Measurements from ENCODE around the gene ATIC.
A peak's percentile ranks its signal among the peaks of the same experiment; 100 is the strongest.

The ATIC gene

GRCh38 chr2:215378045-215378444 lies 66.2 kb downstream of the ATIC start:
- no peak for DNase-seq

GRCh38 chr2:215379039-215379438 lies 67.2 kb downstream of the ATIC start:
- no peak for DNase-seq

DNA sequence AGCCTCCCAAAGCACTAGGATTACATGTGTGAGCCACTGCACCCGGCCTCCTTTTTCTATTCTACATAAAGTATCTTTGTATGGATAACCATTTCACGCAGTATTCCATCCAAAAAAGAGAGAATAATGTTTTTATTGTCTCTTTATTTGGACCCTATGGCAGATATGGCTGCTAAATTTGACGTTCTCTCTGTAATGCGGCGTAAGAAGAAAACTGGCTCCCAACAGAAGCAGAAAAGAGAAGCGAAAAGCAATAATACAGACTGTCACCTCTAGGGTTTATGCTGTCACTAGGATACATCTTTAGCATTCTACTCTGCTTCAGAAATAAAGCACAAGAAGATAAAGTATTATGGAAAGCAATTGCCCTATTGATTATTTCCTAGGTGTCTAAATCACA lies 68.1 kb downstream of the ATIC start:
- no peak for DNase-seq

DNA sequence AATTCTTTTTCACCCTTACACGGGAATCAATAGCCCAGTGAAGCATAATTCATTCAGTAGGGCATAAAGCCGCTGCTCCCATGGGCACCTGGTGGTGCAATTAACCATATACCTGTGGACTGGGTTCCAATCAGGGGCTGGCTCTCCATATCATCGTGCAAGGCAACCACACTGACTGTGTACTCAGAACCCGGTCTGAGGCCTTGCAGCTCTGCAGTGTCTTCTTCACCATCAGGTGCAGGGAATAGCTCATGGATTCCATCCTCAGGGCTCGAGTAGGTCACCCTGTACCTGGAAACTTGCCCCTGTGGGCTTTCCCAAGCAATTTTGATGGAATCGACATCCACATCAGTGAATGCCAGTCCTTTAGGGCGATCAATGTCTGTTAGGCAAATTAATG lies 68.8 kb downstream of the ATIC start:
- no peak for DNase-seq

DNA sequence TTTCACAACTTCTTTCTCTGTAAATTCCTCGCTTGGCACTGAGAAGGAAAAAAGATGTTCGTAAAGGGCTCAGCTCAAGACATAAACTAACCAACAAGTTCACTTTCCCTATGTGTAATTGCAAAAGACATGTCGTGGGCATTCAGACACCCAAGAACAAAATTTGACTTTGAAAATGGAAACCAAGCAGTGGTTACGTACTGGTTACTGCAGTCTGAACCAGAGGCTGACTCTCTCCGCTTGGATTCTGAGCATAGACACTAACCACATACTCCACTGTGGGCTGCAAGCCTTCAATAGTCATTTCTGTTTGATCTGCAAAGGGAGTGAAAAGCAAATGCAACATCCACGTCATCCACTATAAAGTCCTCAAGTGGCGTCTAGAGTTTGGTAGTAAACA lies 70.2 kb downstream of the ATIC start:
- no peak for DNase-seq

- DNase-seq: no peak
Measured at GRCh38 chr2:215382480-215382879, 70.6 kb downstream of the ATIC start.

- DNase-seq: no peak
Measured at GRCh38 chr2:215383652-215384279, 71.9 kb downstream of the ATIC start.

DNA sequence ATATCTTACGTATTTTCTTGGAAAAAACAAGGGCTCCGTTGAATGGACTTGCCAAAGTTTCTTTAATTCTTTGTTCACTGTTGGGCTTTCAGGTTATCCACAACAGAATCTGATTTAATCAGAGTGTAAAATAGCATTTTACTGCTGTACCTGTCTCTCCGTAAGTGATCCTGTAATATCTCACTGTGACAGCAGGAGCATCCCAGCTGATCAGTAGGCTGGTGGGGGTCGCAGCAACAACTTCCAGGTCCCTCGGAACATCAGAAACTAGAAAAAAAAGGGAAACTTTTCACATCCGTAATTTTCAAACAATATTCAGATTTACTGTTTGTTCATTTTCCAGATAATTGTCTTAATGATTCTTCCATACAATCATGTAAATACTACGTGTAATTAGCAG lies 72.9 kb downstream of the ATIC start:
- no peak for DNase-seq

- DNase-seq: no peak
Measured at GRCh38 chr2:215386566-215386965, 74.7 kb downstream of the ATIC start.

DNA sequence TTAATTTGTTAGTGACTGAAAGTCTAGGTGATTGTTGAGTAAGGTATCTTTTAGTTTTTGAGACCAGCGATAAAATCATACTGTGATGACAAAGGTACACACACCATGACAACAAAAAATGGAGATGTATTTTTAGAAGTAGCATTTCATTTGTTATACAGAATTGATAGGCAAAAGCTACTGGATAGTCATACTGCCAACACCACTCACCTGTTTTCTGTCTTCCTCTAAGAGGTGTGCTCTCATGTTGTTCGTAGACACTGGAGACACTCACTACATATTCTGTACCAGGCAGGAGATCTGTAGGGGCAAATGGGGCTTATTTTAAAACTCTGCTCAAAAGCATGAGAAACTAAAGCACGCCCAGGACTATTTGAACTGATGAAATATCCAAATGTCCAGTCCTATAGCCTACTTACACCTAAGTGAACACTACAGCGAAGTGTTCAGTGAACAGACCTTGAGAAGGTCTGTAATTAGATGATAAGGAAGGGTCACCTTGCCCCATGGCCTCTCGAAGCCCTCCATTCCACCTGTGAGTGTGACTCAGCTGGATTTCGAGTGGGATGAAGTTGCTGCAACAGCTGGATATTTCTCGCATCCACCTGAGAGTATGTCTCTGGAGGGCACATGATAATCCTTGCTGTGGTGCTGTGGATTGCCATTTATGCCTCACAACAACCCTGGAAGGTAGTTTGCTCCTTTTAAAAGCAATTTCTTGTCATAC lies 76.3 kb downstream of the ATIC start:
- DNase-seq: no peak

GRCh38 chr2:215390550-215390913 lies 78.7 kb downstream of the ATIC start:
- no peak for DNase-seq

DNA sequence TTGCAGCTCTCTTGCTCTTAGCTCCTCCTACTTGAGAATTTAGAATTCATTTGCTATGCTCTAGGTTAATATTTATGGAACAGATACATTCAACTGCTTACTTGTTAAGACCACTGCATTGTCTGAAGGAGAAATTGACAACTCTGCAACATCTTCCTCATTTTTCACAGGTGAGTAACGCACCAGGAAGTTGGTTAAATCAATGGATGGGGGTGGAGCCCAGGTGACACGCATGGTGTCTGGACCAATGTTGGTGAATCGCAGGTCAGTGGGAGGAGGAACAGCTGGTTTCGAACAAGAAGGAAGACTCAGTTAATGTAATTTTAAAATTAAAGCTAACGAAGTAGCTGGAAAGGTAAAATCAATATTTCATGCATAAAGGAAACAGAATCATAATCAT lies 79.7 kb downstream of the ATIC start:
- DNase-seq: no peak

GRCh38 chr2:215392164-215392563 lies 80.3 kb downstream of the ATIC start:
- no peak for DNase-seq

DNA sequence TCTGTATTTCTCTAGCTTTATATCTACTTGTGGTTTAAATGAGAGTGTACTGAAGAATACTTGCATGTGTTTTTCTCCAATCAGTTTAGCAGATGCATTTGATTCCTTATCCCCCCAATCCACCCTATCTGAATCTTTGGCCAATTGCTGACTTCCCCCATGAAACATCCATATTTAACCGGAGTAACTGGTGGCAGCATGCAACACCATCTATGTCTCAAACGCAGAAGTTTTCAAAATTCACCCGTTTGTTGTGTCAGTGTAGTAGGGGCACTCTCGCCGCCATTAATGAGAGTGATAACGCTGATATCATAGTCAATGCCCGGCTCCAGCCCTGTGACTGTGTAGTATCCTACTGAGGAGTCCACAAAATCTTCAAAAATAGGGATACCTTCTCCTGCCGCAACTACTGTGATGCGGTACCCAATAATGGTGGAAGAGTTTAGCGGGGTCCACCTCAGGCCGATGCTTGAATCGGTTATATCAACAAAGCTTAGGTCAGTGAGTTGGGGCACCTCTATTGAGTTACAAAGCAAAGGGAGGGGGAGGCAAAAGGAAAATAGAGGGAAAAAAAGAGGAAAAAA lies 80.9 kb downstream of the ATIC start:
- DNase-seq: no peak

DNA sequence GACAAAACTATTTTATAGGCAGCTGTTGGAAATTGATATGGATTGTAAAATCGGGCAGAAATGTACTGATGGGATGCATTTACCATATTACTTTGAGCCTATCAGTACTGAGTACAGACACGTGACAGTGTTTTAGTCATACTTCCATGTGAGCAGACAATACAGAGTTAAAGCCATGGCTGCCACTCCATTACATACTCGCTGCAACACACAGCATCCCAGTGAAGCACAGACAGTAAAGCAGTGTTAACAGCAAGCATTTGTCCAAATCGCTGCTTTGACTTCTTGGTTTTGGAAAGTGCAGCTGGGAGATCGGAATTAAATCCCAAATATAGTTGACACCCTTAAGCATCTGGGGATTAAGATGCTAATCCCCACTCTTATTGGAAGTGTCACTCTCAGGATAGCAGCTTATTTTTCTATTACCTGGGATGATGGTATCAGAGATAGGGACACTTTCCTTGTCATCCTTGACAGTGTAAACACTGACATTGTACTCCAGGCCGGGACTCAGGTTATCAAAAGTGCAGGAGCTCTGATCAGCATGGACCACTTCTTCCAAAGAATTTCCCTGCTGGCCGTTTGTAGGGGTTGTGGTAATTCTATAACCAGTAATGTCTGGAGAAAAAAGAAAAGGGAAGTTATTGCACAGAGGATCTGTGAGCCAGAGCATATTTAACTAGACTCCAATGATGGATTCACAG lies 82.4 kb downstream of the ATIC start:
- no peak for DNase-seq

DNA sequence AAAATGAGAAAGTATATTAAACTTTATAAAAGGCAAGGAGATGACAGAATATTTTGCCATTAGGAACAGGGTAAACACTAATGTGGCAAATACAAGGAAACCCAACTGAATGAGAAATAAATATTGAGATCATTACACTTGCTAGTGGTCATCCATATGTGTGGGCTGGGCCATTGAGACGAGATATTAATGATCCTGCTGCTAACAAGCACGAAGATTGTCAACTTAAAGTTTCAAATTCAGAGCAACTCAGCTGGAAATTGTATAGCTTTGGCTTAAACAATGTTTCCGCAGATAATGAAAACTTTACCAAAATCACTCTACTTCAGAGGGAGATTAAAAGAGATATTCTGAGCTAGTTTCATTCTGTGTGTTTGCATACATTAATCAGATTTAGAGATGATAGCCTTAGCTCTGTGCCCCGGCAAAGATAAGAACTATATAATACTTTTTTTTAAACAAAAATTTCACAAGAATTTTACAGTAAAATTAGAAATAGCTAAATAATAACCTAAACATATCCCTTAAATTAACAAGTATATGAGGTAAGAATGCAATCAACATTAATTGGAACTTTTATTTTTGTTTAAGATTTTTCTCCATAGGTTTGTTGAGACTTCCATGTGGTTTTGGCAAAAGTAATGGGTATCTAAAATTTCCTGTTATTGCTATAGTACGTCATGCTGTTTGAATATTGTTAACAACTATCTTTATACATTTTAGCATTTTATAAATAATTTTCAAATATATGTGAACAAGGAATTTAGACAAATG lies 84.0 kb downstream of the ATIC start:
- no peak for DNase-seq

- DNase-seq: peak; percentile 85
Measured at GRCh38 chr2:215396595-215397313, 84.9 kb downstream of the ATIC start.

DNA sequence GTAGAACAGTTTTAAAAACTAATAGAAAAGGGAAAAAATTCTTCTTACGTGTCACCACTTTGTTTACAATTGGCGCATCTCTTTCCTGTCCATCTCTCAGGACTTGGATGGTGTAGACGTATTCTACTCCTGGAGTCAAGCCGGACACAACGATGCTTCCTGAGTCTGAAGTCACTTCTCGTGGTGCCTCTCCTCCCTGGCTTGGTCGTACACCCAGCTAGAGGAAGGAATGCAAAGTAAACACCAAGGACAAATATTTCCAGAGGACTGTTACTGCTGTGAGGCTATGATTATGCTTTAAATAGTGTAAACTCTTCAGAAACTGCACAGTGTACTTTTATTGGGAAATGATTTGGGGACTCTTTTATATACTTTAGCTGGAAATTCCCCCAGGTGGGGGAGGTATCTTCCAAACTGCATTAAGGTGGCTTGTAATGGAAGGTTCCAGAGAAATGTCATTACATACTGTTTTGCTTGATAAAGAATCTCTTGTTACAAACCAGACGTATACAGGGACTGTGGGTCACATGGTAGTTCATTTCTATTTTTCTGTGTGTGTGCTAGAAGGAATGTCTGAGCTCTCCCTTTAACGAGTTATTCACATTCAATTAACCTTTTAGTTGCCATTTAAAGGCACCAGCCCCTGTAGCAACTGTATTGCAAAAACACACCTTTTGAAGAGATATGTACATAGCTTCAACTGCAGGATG lies 85.9 kb downstream of the ATIC start:
- DNase-seq: no peak

GRCh38 chr2:215399067-215399716 lies 87.3 kb downstream of the ATIC start:
- DNase-seq: no peak

Measured in fibroblast of skin of right quadriceps (primary cell).